ENCODE data around the gene XPOT. TPM values are rescaled to one million over a fixed set of nuclear protein-coding genes. Genes with fewer than 3 reads are reported as not detected.
"Not testable (repeated sequence)": the region's sequence is repeated elsewhere in the genome, so short reads cannot be mapped to it uniquely, and the experiment has no call there.

XPOT gene
- 10 to 100 TPM; 14.2 to 19.0 TPM for polyA plus RNA-seq

GRCh38 chr12:64403707-64404469 is at the start of gene XPOT:
TSS of gene XPOT (plus strand) at chr12:64404392. CDS start at chr12:64410036, 5,644 bp downstream.
- H3K27me3 ChIP-seq (ENCODE audit: control insufficient read depth in 1 of 2, insufficient read depth in 2 of 2, low read length in 2 of 2), result no peaks in the 10 kb centered on the region
- 12% methylated on average over 58 to 60 of the region's 60 CpGs for WGBS, 2 donors
- H3K4me3 ChIP-seq (ENCODE audit: low read depth in 1 of 2, low read length in 2 of 2), result peak within 1 kb of the TSS; percentile 91 to 94
- no peaks in the 10 kb centered on the region for H3K9me3 ChIP-seq (ENCODE audit: control insufficient read depth in 2 of 2, insufficient read depth in 1 of 2, low read depth in 1 of 2, low read length in 1 of 2)
- peaks cover 0 to 3% of the 10 kb centered on the region in 2 donors for H3K4me1 ChIP-seq (ENCODE audit: control insufficient read depth in 2 of 2, insufficient read depth in 2 of 2, low read length in 1 of 2)
- H3K36me3 ChIP-seq (ENCODE audit: control insufficient read depth in 2 of 2, insufficient read depth in 2 of 2, low read length in 1 of 2), result no peaks in the 10 kb centered on the region
- peak within 1 kb of the TSS; percentile 93 to 95 for H3K27ac ChIP-seq (ENCODE audit: low read depth in 2 of 2, low read length in 1 of 2)

- H3K4me3 ChIP-seq (ENCODE audit: low read depth in 1 of 2, low read length in 2 of 2); H3K27me3 ChIP-seq (ENCODE audit: control insufficient read depth in 1 of 2, insufficient read depth in 2 of 2, low read length in 2 of 2); H3K27ac ChIP-seq (ENCODE audit: low read depth in 2 of 2, low read length in 1 of 2); H3K9me3 ChIP-seq (ENCODE audit: control insufficient read depth in 2 of 2, insufficient read depth in 1 of 2, low read depth in 1 of 2, low read length in 1 of 2); H3K36me3 ChIP-seq (ENCODE audit: control insufficient read depth in 2 of 2, insufficient read depth in 2 of 2, low read length in 1 of 2); H3K4me1 ChIP-seq (ENCODE audit: control insufficient read depth in 2 of 2, insufficient read depth in 2 of 2, low read length in 1 of 2): not testable (repeated sequence)
- 79 to 87% methylated on average over 2 of the region's 2 CpGs for WGBS, 2 donors
Measured at GRCh38 chr12:64356209-64356608, 48.0 kb upstream of the XPOT start.

GRCh38 chr12:64361173-64361572 is 43.0 kb upstream of the XPOT start:
- H3K9me3 ChIP-seq (ENCODE audit: control insufficient read depth in 2 of 2, insufficient read depth in 1 of 2, low read depth in 1 of 2, low read length in 1 of 2); H3K27ac ChIP-seq (ENCODE audit: low read depth in 2 of 2, low read length in 1 of 2); H3K27me3 ChIP-seq (ENCODE audit: control insufficient read depth in 1 of 2, insufficient read depth in 2 of 2, low read length in 2 of 2); H3K36me3 ChIP-seq (ENCODE audit: control insufficient read depth in 2 of 2, insufficient read depth in 2 of 2, low read length in 1 of 2); H3K4me1 ChIP-seq (ENCODE audit: control insufficient read depth in 2 of 2, insufficient read depth in 2 of 2, low read length in 1 of 2); H3K4me3 ChIP-seq (ENCODE audit: low read depth in 1 of 2, low read length in 2 of 2): not testable (repeated sequence)
- WGBS, 2 donors, result 86 to 90% methylated on average over 3 of the region's 3 CpGs

- no peaks in the 10 kb centered on the region for H3K27me3 ChIP-seq (ENCODE audit: control insufficient read depth in 1 of 2, insufficient read depth in 2 of 2, low read length in 2 of 2)
- no peaks in the 10 kb centered on the region for H3K4me1 ChIP-seq (ENCODE audit: control insufficient read depth in 2 of 2, insufficient read depth in 2 of 2, low read length in 1 of 2)
- peak overlapping the region in 1 of 2 donors; percentile 42 for H3K27ac ChIP-seq (ENCODE audit: low read depth in 2 of 2, low read length in 1 of 2)
- no peaks in the 10 kb centered on the region for H3K36me3 ChIP-seq (ENCODE audit: control insufficient read depth in 2 of 2, insufficient read depth in 2 of 2, low read length in 1 of 2)
- H3K9me3 ChIP-seq (ENCODE audit: control insufficient read depth in 2 of 2, insufficient read depth in 1 of 2, low read depth in 1 of 2, low read length in 1 of 2), result no peaks in the 10 kb centered on the region
- WGBS, 2 donors, result 90 to 91% methylated on average over 4 of the region's 4 CpGs
- no peak overlapping the region for H3K4me3 ChIP-seq (ENCODE audit: low read depth in 1 of 2, low read length in 2 of 2)
Measured at GRCh38 chr12:64362721-64363305, 41.4 kb upstream of the XPOT start.

GRCh38 chr12:64383675-64384074 is 20.5 kb upstream of the XPOT start:
- Histone ChIP-seq H3K4me1 (ENCODE audit: control insufficient read depth in 2 of 2, insufficient read depth in 2 of 2, low read length in 1 of 2) (no peaks in the 10 kb centered on the region), H3K27ac (ENCODE audit: low read depth in 2 of 2, low read length in 1 of 2) (no peak overlapping the region), H3K36me3 (ENCODE audit: control insufficient read depth in 2 of 2, insufficient read depth in 2 of 2, low read length in 1 of 2) (no peaks in the 10 kb centered on the region), H3K4me3 (ENCODE audit: low read depth in 1 of 2, low read length in 2 of 2) (no peak overlapping the region), H3K27me3 (ENCODE audit: control insufficient read depth in 1 of 2, insufficient read depth in 2 of 2, low read length in 2 of 2) (no peaks in the 10 kb centered on the region), H3K9me3 (ENCODE audit: control insufficient read depth in 2 of 2, insufficient read depth in 1 of 2, low read depth in 1 of 2, low read length in 1 of 2) (no peaks in the 10 kb centered on the region)
- WGBS, 2 donors, result 55 to 65% methylated on average over 1 of the region's 1 CpG

GRCh38 chr12:64385019-64385418 is 19.2 kb upstream of the XPOT start:
- H3K36me3 ChIP-seq (ENCODE audit: control insufficient read depth in 2 of 2, insufficient read depth in 2 of 2, low read length in 1 of 2), result no peaks in the 10 kb centered on the region
- H3K27ac ChIP-seq (ENCODE audit: low read depth in 2 of 2, low read length in 1 of 2), result peak overlapping the region; percentile 53 to 80
- 80 to 82% methylated on average over 3 of the region's 3 CpGs for WGBS, 2 donors
- H3K4me3 ChIP-seq (ENCODE audit: low read depth in 1 of 2, low read length in 2 of 2), result no peak overlapping the region
- H3K4me1 ChIP-seq (ENCODE audit: control insufficient read depth in 2 of 2, insufficient read depth in 2 of 2, low read length in 1 of 2), result peaks cover 0 to 6% of the 10 kb centered on the region in 2 donors
- H3K9me3 ChIP-seq (ENCODE audit: control insufficient read depth in 2 of 2, insufficient read depth in 1 of 2, low read depth in 1 of 2, low read length in 1 of 2), result no peaks in the 10 kb centered on the region
- H3K27me3 ChIP-seq (ENCODE audit: control insufficient read depth in 1 of 2, insufficient read depth in 2 of 2, low read length in 2 of 2), result no peaks in the 10 kb centered on the region

- no peak overlapping the region for H3K4me3 ChIP-seq (ENCODE audit: low read depth in 1 of 2, low read length in 2 of 2)
- no peaks in the 10 kb centered on the region for H3K27me3 ChIP-seq (ENCODE audit: control insufficient read depth in 1 of 2, insufficient read depth in 2 of 2, low read length in 2 of 2)
- H3K36me3 ChIP-seq (ENCODE audit: control insufficient read depth in 2 of 2, insufficient read depth in 2 of 2, low read length in 1 of 2), result no peaks in the 10 kb centered on the region
- H3K27ac ChIP-seq (ENCODE audit: low read depth in 2 of 2, low read length in 1 of 2), result peak overlapping the region in 1 of 2 donors; percentile 80
- 34 to 50% methylated on average over 2 of the region's 2 CpGs for WGBS, 2 donors
- no peaks in the 10 kb centered on the region for H3K9me3 ChIP-seq (ENCODE audit: control insufficient read depth in 2 of 2, insufficient read depth in 1 of 2, low read depth in 1 of 2, low read length in 1 of 2)
- peaks cover 2 to 6% of the 10 kb centered on the region in 2 donors for H3K4me1 ChIP-seq (ENCODE audit: control insufficient read depth in 2 of 2, insufficient read depth in 2 of 2, low read length in 1 of 2)
Measured at GRCh38 chr12:64385468-64385867, 18.7 kb upstream of the XPOT start.

- Histone ChIP-seq H3K4me1 (ENCODE audit: control insufficient read depth in 2 of 2, insufficient read depth in 2 of 2, low read length in 1 of 2) (peaks cover 5 to 9% of the 10 kb centered on the region in 2 donors), H3K36me3 (ENCODE audit: control insufficient read depth in 2 of 2, insufficient read depth in 2 of 2, low read length in 1 of 2) (no peaks in the 10 kb centered on the region), H3K27ac (ENCODE audit: low read depth in 2 of 2, low read length in 1 of 2) (peak overlapping the region; percentile 34 to 59), H3K4me3 (ENCODE audit: low read depth in 1 of 2, low read length in 2 of 2) (no peak overlapping the region), H3K9me3 (ENCODE audit: control insufficient read depth in 2 of 2, insufficient read depth in 1 of 2, low read depth in 1 of 2, low read length in 1 of 2) (no peaks in the 10 kb centered on the region), H3K27me3 (ENCODE audit: control insufficient read depth in 1 of 2, insufficient read depth in 2 of 2, low read length in 2 of 2) (no peaks in the 10 kb centered on the region)
- WGBS, 2 donors, result 64 to 79% methylated on average over 6 of the region's 6 CpGs
Measured at GRCh38 chr12:64387197-64387816, 16.9 kb upstream of the XPOT start.

GRCh38 chr12:64389154-64389553 is 15.0 kb upstream of the XPOT start:
- H3K4me3 ChIP-seq (ENCODE audit: low read depth in 1 of 2, low read length in 2 of 2), result peak overlapping the region; percentile 37 to 45
- no peaks in the 10 kb centered on the region for H3K9me3 ChIP-seq (ENCODE audit: control insufficient read depth in 2 of 2, insufficient read depth in 1 of 2, low read depth in 1 of 2, low read length in 1 of 2)
- H3K27me3 ChIP-seq (ENCODE audit: control insufficient read depth in 1 of 2, insufficient read depth in 2 of 2, low read length in 2 of 2), result no peaks in the 10 kb centered on the region
- peak overlapping the region; percentile 79 to 82 for H3K27ac ChIP-seq (ENCODE audit: low read depth in 2 of 2, low read length in 1 of 2)
- H3K4me1 ChIP-seq (ENCODE audit: control insufficient read depth in 2 of 2, insufficient read depth in 2 of 2, low read length in 1 of 2), result peaks cover 5 to 9% of the 10 kb centered on the region in 2 donors
- H3K36me3 ChIP-seq (ENCODE audit: control insufficient read depth in 2 of 2, insufficient read depth in 2 of 2, low read length in 1 of 2), result no peaks in the 10 kb centered on the region
- WGBS, 2 donors, result 55 to 72% methylated on average over 18 of the region's 18 CpGs
